CD4-positive, CD25-positive, alpha-beta regulatory T cell (primary cell): Measurements from ENCODE around the gene TERC. TPM values are rescaled to one million over a fixed set of nuclear protein-coding genes. Genes with fewer than 3 reads are reported as not detected.

Experiments
- ATAC-seq, 2 donors: fragments of 150-1000 bp; cut with Tn5 transposase; one replicate each; pipeline ENCODE4 v1.10.0; 2021; ENCODE audit warnings: low read depth in 2 of 2, moderate number of reproducible peaks in 2 of 2, moderate library complexity in 1 of 2
- DNase-seq, 3 donors: peaks; one replicate each; pipeline versions ENCODE4 v3.0.0 to v3.0.0-alpha.2; 2012 to 2022; ENCODE audit warnings: mixed read lengths in 1 of 3
- H3K27ac ChIP-seq: one replicate; pipeline ENCODE4 v1.7.0; 2013; ENCODE audit warnings: mild to moderate bottlenecking, low read length; ENCODE audit not compliant: insufficient read depth, poor library complexity, severe bottlenecking
- H3K27me3 ChIP-seq: one replicate; pipeline ENCODE4 v1.7.0; 2013; ENCODE audit warnings: low read length; ENCODE audit not compliant: control insufficient read depth, insufficient read depth
- H3K36me3 ChIP-seq: one replicate; pipeline ENCODE4 v1.7.0; 2013; ENCODE audit warnings: mild to moderate bottlenecking, low read length, moderate library complexity; ENCODE audit not compliant: control insufficient read depth, insufficient read depth
- H3K4me1 ChIP-seq: 2 replicates; pipeline ENCODE4 v1.7.0; 2013; ENCODE audit warnings: mild to moderate bottlenecking, low read length; ENCODE audit not compliant: insufficient read depth, control insufficient read depth, poor library complexity, severe bottlenecking
- H3K4me3 ChIP-seq: one replicate; pipeline ENCODE4 v1.7.0; 2013; ENCODE audit warnings: low read depth, mild to moderate bottlenecking, low read length, moderate library complexity
- H3K9me3 ChIP-seq, 2 experiments: 1 replicate in 1 of 2; 2 replicates in 1 of 2; pipeline ENCODE4 v1.7.0; 2013; ENCODE audit warnings: low read length in 2 of 2, mild to moderate bottlenecking in 1 of 2, moderate library complexity in 1 of 2; ENCODE audit not compliant: control insufficient read depth in 2 of 2
- H3K27ac Mint-ChIP-seq, 3 donors: one replicate each; pipeline ENCODE4 v1.8.0; 2020 to 2022; ENCODE audit warnings: mild to moderate bottlenecking in 3 of 3, mixed read lengths in 3 of 3, moderate library complexity in 2 of 3
- H3K27me3 Mint-ChIP-seq: one replicate; pipeline ENCODE4 v1.8.0; 2022; ENCODE audit warnings: mild to moderate bottlenecking, mixed read lengths
- H3K36me3 Mint-ChIP-seq: one replicate; pipeline ENCODE4 v1.8.0; 2020; ENCODE audit warnings: mixed read lengths
- H3K4me1 Mint-ChIP-seq, 4 donors: one replicate each; pipeline ENCODE4 v1.8.0; 2020 to 2022; ENCODE audit warnings: mixed read lengths in 4 of 4, mild to moderate bottlenecking in 1 of 4
- H3K4me3 Mint-ChIP-seq, 4 donors: one replicate each; pipeline ENCODE4 v1.8.0; 2020 to 2022; ENCODE audit warnings: mild to moderate bottlenecking in 4 of 4, mixed read lengths in 4 of 4, moderate library complexity in 3 of 4
- H3K9me3 Mint-ChIP-seq, 7 donors: one replicate each; pipeline ENCODE4 v1.8.0; 2020 to 2022; ENCODE audit warnings: mixed read lengths in 7 of 7, mild to moderate bottlenecking in 3 of 7, moderate library complexity in 2 of 7
- polyA plus RNA-seq, 4 donors: library from polyadenylated mRNA; unstranded; fragments of 300-500 nt; fragmentation: Illumina TruSeq; gene quantifications; one replicate each; pipeline ENCODE4 v1.2.3, GENCODE V29; 2021
- total RNA-seq: library from RNA; stranded (reverse); gene quantifications from one replicate; pipeline ENCODE4 v1.2.3, GENCODE V29; 2022

The TERC gene
- total RNA-seq = 2.9 TPM
- under 1 TPM in 1 of 4 donors, not detected in 3; 0.76 TPM for polyA plus RNA-seq

DNA sequence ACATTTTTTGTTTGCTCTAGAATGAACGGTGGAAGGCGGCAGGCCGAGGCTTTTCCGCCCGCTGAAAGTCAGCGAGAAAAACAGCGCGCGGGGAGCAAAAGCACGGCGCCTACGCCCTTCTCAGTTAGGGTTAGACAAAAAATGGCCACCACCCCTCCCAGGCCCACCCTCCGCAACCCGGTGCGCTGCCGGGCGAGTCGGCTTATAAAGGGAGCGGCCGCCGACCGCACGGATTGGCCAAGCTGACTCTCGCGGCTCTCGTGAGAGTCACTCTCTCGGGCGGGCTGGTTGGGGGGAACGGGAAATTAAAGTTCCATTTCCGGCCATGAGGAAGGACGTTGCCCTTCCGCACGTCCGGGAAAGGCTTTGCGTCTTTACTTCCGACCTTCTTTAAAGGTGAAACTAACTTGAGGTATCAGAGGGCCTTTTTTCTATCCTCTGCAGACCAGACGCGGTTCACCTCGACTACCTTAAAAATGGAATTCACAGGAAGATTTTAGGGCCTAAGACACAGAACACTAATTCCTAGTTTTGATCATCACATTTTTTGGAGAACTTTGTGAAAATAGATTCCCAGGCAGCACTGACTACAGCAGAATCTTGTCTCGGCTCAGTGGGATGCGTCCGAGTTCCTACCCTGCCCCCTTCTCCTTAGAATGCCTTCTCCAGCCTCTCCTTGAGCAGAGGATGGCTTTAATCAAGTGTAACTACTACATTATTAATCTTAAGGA, at the start of gene TERC:
Gene TERC (minus strand): TSS at position 179 of the 731 bp plus-strand sequence.
- Histone ChIP-seq H3K4me1 (peaks cover 24% of the 10 kb centered on the region), H3K27me3 (no peaks in the 10 kb centered on the region), H3K36me3 (no peaks in the 10 kb centered on the region), H3K9me3 (no peaks in the 10 kb centered on the region), H3K27ac (peak within 1 kb of the TSS; percentile 94), H3K4me3 (peak within 1 kb of the TSS; percentile 88)
- peaks cover 14 to 36% (median 23%) of the 10 kb centered on the region in 4 donors for H3K4me1 Mint-ChIP-seq
- peaks cover 0 to 5% (median 1%) of the 10 kb centered on the region in 7 donors for H3K9me3 Mint-ChIP-seq
- peak within 1 kb of the TSS; percentile 96 to 99 (median 98) for H3K4me3 Mint-ChIP-seq
- no peaks in the 10 kb centered on the region for H3K36me3 Mint-ChIP-seq
- no peaks in the 10 kb centered on the region for H3K27me3 Mint-ChIP-seq
- ATAC-seq (peak; percentile 88 to 92), DNase-seq (peak; percentile 86 to 97 (median 94))
- H3K27ac Mint-ChIP-seq = peak within 1 kb of the TSS; percentile 98 to 99 (median 99)

GRCh38 chr3:169813757-169814517, 49.1 kb upstream of the TERC start:
- Histone ChIP-seq H3K36me3 (no peaks in the 10 kb centered on the region), H3K27me3 (peaks cover 8% of the 10 kb centered on the region), H3K27ac (no peak overlapping the region), H3K9me3 (peaks cover 12 to 14% of the 10 kb centered on the region in 2 experiments), H3K4me3 (peak overlapping the region; percentile 80), H3K4me1 (peaks cover 27% of the 10 kb centered on the region)
- H3K27me3 Mint-ChIP-seq = peaks cover 52% of the 10 kb centered on the region
- H3K27ac Mint-ChIP-seq = peak overlapping the region; percentile 62 to 79 (median 70)
- DNase-seq = peak; percentile 58 to 91 (median 75)
- no peaks in the 10 kb centered on the region for H3K36me3 Mint-ChIP-seq
- peaks cover 12 to 29% (median 14%) of the 10 kb centered on the region in 4 donors for H3K4me1 Mint-ChIP-seq
- H3K9me3 Mint-ChIP-seq = peaks cover 0 to 14% (median 6%) of the 10 kb centered on the region in 7 donors
- H3K4me3 Mint-ChIP-seq = peak overlapping the region; percentile 86 to 93 (median 87)
- peak; percentile 85 to 87 for ATAC-seq

- peaks cover 12 to 14% of the 10 kb centered on the region in 2 experiments for H3K9me3 ChIP-seq
- Mint-ChIP-seq H3K27me3 (peaks cover 46% of the 10 kb centered on the region), H3K27ac (peak overlapping the region; percentile 62 to 79 (median 70)), H3K36me3 (no peaks in the 10 kb centered on the region), H3K9me3 (peaks cover 0 to 14% (median 6%) of the 10 kb centered on the region in 7 donors), H3K4me3 (peak overlapping the region; percentile 86 to 93 (median 87)), H3K4me1 (peaks cover 12 to 29% (median 14%) of the 10 kb centered on the region in 4 donors)
- no peaks in the 10 kb centered on the region for H3K36me3 ChIP-seq
- no peak for ATAC-seq
- peaks cover 8% of the 10 kb centered on the region for H3K27me3 ChIP-seq
- no peak overlapping the region for H3K27ac ChIP-seq
- peak overlapping the region; percentile 80 for H3K4me3 ChIP-seq
- peaks cover 27% of the 10 kb centered on the region for H3K4me1 ChIP-seq
- DNase-seq = peak in 1 of 3 donors; percentile 27
These were observed 48.4 kb upstream of the TERC start for GRCh38 chr3:169813278-169813677.

DNA sequence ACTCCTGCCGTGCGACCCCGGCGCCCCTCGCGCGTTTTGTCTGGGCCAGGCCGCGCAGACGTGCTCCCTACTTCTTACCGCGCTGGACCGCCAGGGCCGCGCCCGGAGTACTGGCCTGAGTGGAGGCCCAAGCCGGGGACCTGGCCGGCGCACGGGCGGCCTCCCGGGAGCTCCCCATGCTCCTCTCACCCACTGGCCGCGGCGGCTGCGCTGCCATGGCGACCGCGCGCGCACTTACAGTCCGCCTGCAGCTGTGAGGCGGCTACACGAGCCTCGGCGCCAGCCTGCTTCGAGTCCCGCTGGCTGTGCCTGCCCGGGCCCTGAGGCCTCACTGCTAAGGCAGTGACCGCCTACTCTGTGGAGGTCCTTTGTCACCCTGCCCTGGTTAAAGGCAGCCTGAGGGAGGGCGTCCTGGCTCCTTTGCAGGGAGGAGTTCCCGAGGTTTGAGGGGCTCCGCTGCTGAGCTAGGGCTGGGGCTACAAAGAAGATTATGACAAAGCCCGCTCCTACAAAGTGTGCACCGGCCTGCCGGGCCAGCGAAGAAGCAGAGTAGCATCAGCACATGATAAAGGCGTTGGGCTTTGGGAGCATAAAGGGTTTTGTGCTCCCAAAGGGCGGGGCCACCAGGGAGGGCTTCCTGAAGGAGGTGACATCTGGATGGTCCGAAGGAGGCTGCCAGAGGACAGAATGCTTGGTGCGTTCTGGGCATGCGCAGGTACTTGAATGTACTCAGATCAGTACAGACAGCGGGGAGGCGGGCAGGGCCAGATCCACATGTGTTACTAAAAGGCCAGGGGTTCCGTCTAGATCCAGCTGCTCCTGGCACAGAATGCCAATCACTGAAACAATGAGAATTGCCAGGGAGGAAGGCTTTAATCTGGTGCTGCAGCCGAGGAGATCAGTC, 47.7 kb upstream of the TERC start, which contains the start of the genes LRRC34 and LRRIQ4:
Gene LRRC34 (minus strand): TSS at position 573 of the 904 bp plus-strand sequence. CDS start 356 bp downstream, at position 217.
Gene LRRIQ4 (plus strand): TSS at position 539 of the 904 bp plus-strand sequence. CDS start 9,052 bp downstream, outside the sequence.
- DNase-seq = peak; percentile 40 to 84 (median 45)
- Mint-ChIP-seq H3K4me3 (peak within 1 kb of the TSS; percentile 86 to 93 (median 87)), H3K27me3 (peaks cover 41% of the 10 kb centered on the region), H3K9me3 (peaks cover 0 to 14% (median 6%) of the 10 kb centered on the region in 7 donors), H3K4me1 (peaks cover 12 to 29% (median 14%) of the 10 kb centered on the region in 4 donors), H3K36me3 (no peaks in the 10 kb centered on the region), H3K27ac (peak within 1 kb of the TSS; percentile 62 to 79 (median 70))
- peak; percentile 50 to 59 for ATAC-seq
- H3K36me3 ChIP-seq = no peaks in the 10 kb centered on the region
- peaks cover 27% of the 10 kb centered on the region for H3K4me1 ChIP-seq
- no peak within 1 kb of the TSS for H3K27ac ChIP-seq
- peak within 1 kb of the TSS; percentile 80 for H3K4me3 ChIP-seq
- H3K27me3 ChIP-seq = peaks cover 3% of the 10 kb centered on the region
- H3K9me3 ChIP-seq = peaks cover 12 to 14% of the 10 kb centered on the region in 2 experiments

- Mint-ChIP-seq H3K27ac (no peak overlapping the region), H3K9me3 (peaks cover 0 to 14% (median 6%) of the 10 kb centered on the region in 7 donors), H3K36me3 (no peaks in the 10 kb centered on the region), H3K4me1 (peaks cover 12 to 29% (median 14%) of the 10 kb centered on the region in 4 donors), H3K4me3 (peak overlapping the region; percentile 82 to 87 (median 86)), H3K27me3 (peaks cover 33% of the 10 kb centered on the region)
- Histone ChIP-seq H3K36me3 (no peaks in the 10 kb centered on the region), H3K4me1 (peaks cover 27% of the 10 kb centered on the region), H3K9me3 (peaks cover 10 to 14% of the 10 kb centered on the region in 2 experiments), H3K4me3 (peak overlapping the region; percentile 43), H3K27ac (no peak overlapping the region), H3K27me3 (no peaks in the 10 kb centered on the region)
- ATAC-seq = peak in 1 of 2 donors; percentile 7
- peak in 2 of 3 donors; percentile 10 to 58 for DNase-seq
These were observed 46.9 kb upstream of the TERC start for GRCh38 chr3:169811631-169812331.

- H3K4me3 ChIP-seq = no peak overlapping the region
- H3K4me1 ChIP-seq = peaks cover 27% of the 10 kb centered on the region
- H3K36me3 ChIP-seq = no peaks in the 10 kb centered on the region
- H3K9me3 ChIP-seq = no peaks in the 10 kb centered on the region
- Mint-ChIP-seq H3K4me3 (peak overlapping the region in 2 of 4 donors; percentile 13 to 39), H3K36me3 (no peaks in the 10 kb centered on the region), H3K9me3 (no peaks in the 10 kb centered on the region), H3K4me1 (peaks cover 12 to 29% (median 14%) of the 10 kb centered on the region in 4 donors), H3K27me3 (peaks cover 25% of the 10 kb centered on the region), H3K27ac (no peak overlapping the region)
- ATAC-seq = no peak
- peak in 1 of 3 donors; percentile 74 for DNase-seq
- H3K27me3 ChIP-seq = no peaks in the 10 kb centered on the region
- no peak overlapping the region for H3K27ac ChIP-seq
These were observed 44.5 kb upstream of the TERC start for GRCh38 chr3:169809230-169809795.
